Omental fat pad (tissue), 4 donors: ENCODE data around the gene FAM20C. TPM values are rescaled to one million over a fixed set of nuclear protein-coding genes. Genes with fewer than 3 reads are reported as not detected.
"Not testable (repeated sequence)": the region's sequence is repeated elsewhere in the genome, so short reads cannot be mapped to it uniquely, and the experiment has no call there.

ENCODE experiments used
- ATAC-seq: fragments of 150-250 bp; one replicate; pipeline ENCODE4 v1.9.1; 2016; ENCODE audit warnings: mild to moderate bottlenecking, moderate library complexity; ENCODE audit not compliant: low FRiP score
- DNase-seq: peaks from one replicate; pipeline ENCODE4 v3.0.0-alpha.2; 2019; ENCODE audit warnings: low spot score
- CTCF ChIP-seq, 3 donors: fragments of 450-650 bp; IDR thresholded peaks; one replicate each; pipeline ENCODE4 v1.5.1; 2016 to 2017; ENCODE audit warnings: antibody characterized with exemption in 3 of 3, mild to moderate bottlenecking in 3 of 3, moderate library complexity in 2 of 3
- total RNA-seq, 4 donors: library from RNA; depleted of rRNA; stranded (reverse); fragments of >200 nt; gene quantifications; one replicate each; pipeline ENCODE4 v1.1.0, GENCODE V29; 2016

FAM20C gene
- total RNA-seq, 4 donors from 2014 or later = 25.5 to 119 (median 35.8) TPM

GRCh38 chr7:258476-259190 lies 66.3 kb downstream of the FAM20C start:
- ATAC-seq = no peak
- TF ChIP-seq CTCF (IDR thresholded peaks at IDR 0.05) = no peak
- DNase-seq = no peak

GRCh38 chr7:259191-259505 lies 66.8 kb downstream of the FAM20C start:
- DNase-seq (no peak), ATAC-seq (no peak)
- TF ChIP-seq CTCF (IDR thresholded peaks at IDR 0.05) = no peak

- no peak for TF ChIP-seq CTCF (IDR thresholded peaks at IDR 0.05)
- no peak for DNase-seq
- no peak for ATAC-seq
These were observed 67.5 kb downstream of the FAM20C start for GRCh38 chr7:259751-260405.

- ATAC-seq = no peak
- TF ChIP-seq CTCF (IDR thresholded peaks at IDR 0.05) = no peak
- DNase-seq = no peak
These were observed 68.3 kb downstream of the FAM20C start for GRCh38 chr7:260441-261281.

GRCh38 chr7:261341-262250 lies 69.2 kb downstream of the FAM20C start:
- ATAC-seq (no peak), DNase-seq (no peak)
- no peak for TF ChIP-seq CTCF (IDR thresholded peaks at IDR 0.05)

GRCh38 chr7:262251-262572 lies 69.8 kb downstream of the FAM20C start:
- ATAC-seq (no peak), DNase-seq (no peak)
- TF ChIP-seq CTCF (IDR thresholded peaks at IDR 0.05) = no peak

GRCh38 chr7:262631-263311 lies 70.4 kb downstream of the FAM20C start:
- not testable (repeated sequence) for ATAC-seq, DNase-seq

- DNase-seq, ATAC-seq: not testable (repeated sequence)
These were observed 71.3 kb downstream of the FAM20C start for GRCh38 chr7:263483-264351.
